Stimulated activated memory B cell treated with anti-CD40 and anti-IgM and Interleukin-4, amounts not matched to agents 10 μg/mL and 1 μg/mL and 100 μg/mL, for 72 hours (primary cell): ENCODE measurements around the gene RNASE12.
"Not testable (repeated sequence)": the region's sequence is repeated elsewhere in the genome, so short reads cannot be mapped to it uniquely, and the experiment has no call there.

Experiments used
- ATAC-seq: fragments of 150-1000 bp; cut with Tn5 transposase; 2 replicates; pipeline ENCODE4 v1.10.0; 2021
- H3K27ac Mint-ChIP-seq: one replicate; pipeline ENCODE4 v1.8.0; 2022; ENCODE audit warnings: mild to moderate bottlenecking, mixed read lengths
- H3K27me3 Mint-ChIP-seq: one replicate; pipeline ENCODE4 v1.8.0; 2022; ENCODE audit warnings: mixed read lengths
- H3K36me3 Mint-ChIP-seq: one replicate; pipeline ENCODE4 v1.8.0; 2022; ENCODE audit warnings: mixed read lengths
- H3K4me1 Mint-ChIP-seq: one replicate; pipeline ENCODE4 v1.8.0; 2022; ENCODE audit warnings: mixed read lengths
- H3K4me3 Mint-ChIP-seq: one replicate; pipeline ENCODE4 v1.8.0; 2022; ENCODE audit warnings: mild to moderate bottlenecking, moderate library complexity, mixed read lengths
- H3K9me3 Mint-ChIP-seq: one replicate; pipeline ENCODE4 v1.8.0; 2022; ENCODE audit warnings: mixed read lengths

Gene RNASE12

GRCh38 chr14:20570720-20571119, 20.5 kb downstream of the RNASE12 start:
- not testable (repeated sequence) for H3K27ac Mint-ChIP-seq, H3K4me1 Mint-ChIP-seq, H3K4me3 Mint-ChIP-seq, H3K27me3 Mint-ChIP-seq, ATAC-seq, H3K9me3 Mint-ChIP-seq
- peaks cover 11% of the 10 kb centered on the region for H3K36me3 Mint-ChIP-seq

- H3K4me1 Mint-ChIP-seq, H3K27ac Mint-ChIP-seq, H3K9me3 Mint-ChIP-seq, H3K27me3 Mint-ChIP-seq, ATAC-seq, H3K4me3 Mint-ChIP-seq: not testable (repeated sequence)
- peaks cover 11% of the 10 kb centered on the region for H3K36me3 Mint-ChIP-seq
Observed at GRCh38 chr14:20569865-20570264, 21.3 kb downstream of the RNASE12 start.

- no peak for ATAC-seq
- Mint-ChIP-seq H3K4me3 (no peak overlapping the region), H3K27me3 (no peaks in the 10 kb centered on the region), H3K9me3 (peaks cover 6% of the 10 kb centered on the region), H3K27ac (no peak overlapping the region), H3K36me3 (peaks cover 11% of the 10 kb centered on the region), H3K4me1 (no peaks in the 10 kb centered on the region)
Observed at GRCh38 chr14:20569066-20569465, 22.1 kb downstream of the RNASE12 start.

GRCh38 chr14:20568393-20568792, 22.8 kb downstream of the RNASE12 start:
- H3K27me3 Mint-ChIP-seq, result no peaks in the 10 kb centered on the region
- peaks cover 6% of the 10 kb centered on the region for H3K9me3 Mint-ChIP-seq
- peaks cover 11% of the 10 kb centered on the region for H3K36me3 Mint-ChIP-seq
- no peak overlapping the region for H3K27ac Mint-ChIP-seq
- no peaks in the 10 kb centered on the region for H3K4me1 Mint-ChIP-seq
- no peak overlapping the region for H3K4me3 Mint-ChIP-seq
- ATAC-seq, result no peak

GRCh38 chr14:20567199-20567598, 24.0 kb downstream of the RNASE12 start:
- peaks cover 11% of the 10 kb centered on the region for H3K36me3 Mint-ChIP-seq
- H3K9me3 Mint-ChIP-seq, H3K4me1 Mint-ChIP-seq, H3K27me3 Mint-ChIP-seq, H3K27ac Mint-ChIP-seq, H3K4me3 Mint-ChIP-seq, ATAC-seq: not testable (repeated sequence)

GRCh38 chr14:20564501-20564997, 26.6 kb downstream of the RNASE12 start:
- H3K27ac Mint-ChIP-seq, result no peak overlapping the region
- H3K9me3 Mint-ChIP-seq, result peaks cover 6% of the 10 kb centered on the region
- H3K4me1 Mint-ChIP-seq, result no peaks in the 10 kb centered on the region
- H3K27me3 Mint-ChIP-seq, result no peaks in the 10 kb centered on the region
- no peak overlapping the region for H3K4me3 Mint-ChIP-seq
- no peak for ATAC-seq
- H3K36me3 Mint-ChIP-seq, result peaks cover 11% of the 10 kb centered on the region

- Mint-ChIP-seq H3K36me3 (peaks cover 11% of the 10 kb centered on the region), H3K9me3 (peaks cover 6% of the 10 kb centered on the region), H3K27ac (no peak overlapping the region), H3K4me3 (no peak overlapping the region), H3K27me3 (no peaks in the 10 kb centered on the region), H3K4me1 (no peaks in the 10 kb centered on the region)
- no peak for ATAC-seq
Observed at GRCh38 chr14:20563971-20564370, 27.2 kb downstream of the RNASE12 start.

- H3K27ac Mint-ChIP-seq, result no peak within 1 kb of the TSS
- no peaks in the 10 kb centered on the region for H3K27me3 Mint-ChIP-seq
- no peak for ATAC-seq
- no peaks in the 10 kb centered on the region for H3K36me3 Mint-ChIP-seq
- H3K9me3 Mint-ChIP-seq, result no peaks in the 10 kb centered on the region
- no peaks in the 10 kb centered on the region for H3K4me1 Mint-ChIP-seq
- H3K4me3 Mint-ChIP-seq, result no peak within 1 kb of the TSS
Observed at GRCh38 chr14:20560961-20561360, 30.2 kb downstream of the RNASE12 start, which contains the start of gene RNASE9. Gene RNASE9 (minus strand): TSS chr14:20561047.

- H3K36me3 Mint-ChIP-seq, result no peaks in the 10 kb centered on the region
- H3K4me3 Mint-ChIP-seq, result no peak overlapping the region
- H3K27ac Mint-ChIP-seq, result no peak overlapping the region
- H3K9me3 Mint-ChIP-seq, result no peaks in the 10 kb centered on the region
- H3K27me3 Mint-ChIP-seq, result no peaks in the 10 kb centered on the region
- no peaks in the 10 kb centered on the region for H3K4me1 Mint-ChIP-seq
- ATAC-seq, result no peak
Observed at GRCh38 chr14:20559461-20559904, 31.7 kb downstream of the RNASE12 start.

GRCh38 chr14:20557212-20557542, 34.0 kb downstream of the RNASE12 start:
- no peaks in the 10 kb centered on the region for H3K27me3 Mint-ChIP-seq
- H3K36me3 Mint-ChIP-seq, result no peaks in the 10 kb centered on the region
- no peak for ATAC-seq
- H3K4me1 Mint-ChIP-seq, result no peaks in the 10 kb centered on the region
- no peak overlapping the region for H3K4me3 Mint-ChIP-seq
- no peaks in the 10 kb centered on the region for H3K9me3 Mint-ChIP-seq
- no peak overlapping the region for H3K27ac Mint-ChIP-seq

- no peaks in the 10 kb centered on the region for H3K27me3 Mint-ChIP-seq
- H3K9me3 Mint-ChIP-seq, result no peaks in the 10 kb centered on the region
- ATAC-seq, result no peak
- H3K27ac Mint-ChIP-seq, result no peak overlapping the region
- H3K4me3 Mint-ChIP-seq, result no peak overlapping the region
- H3K36me3 Mint-ChIP-seq, result no peaks in the 10 kb centered on the region
- no peaks in the 10 kb centered on the region for H3K4me1 Mint-ChIP-seq
Observed at GRCh38 chr14:20556500-20557211, 34.5 kb downstream of the RNASE12 start.

- Mint-ChIP-seq H3K27me3 (no peaks in the 10 kb centered on the region), H3K4me3 (no peak overlapping the region), H3K36me3 (no peaks in the 10 kb centered on the region), H3K9me3 (no peaks in the 10 kb centered on the region), H3K4me1 (no peaks in the 10 kb centered on the region), H3K27ac (no peak overlapping the region)
- ATAC-seq, result no peak
Observed at GRCh38 chr14:20555845-20556244, 35.3 kb downstream of the RNASE12 start.

- no peak for ATAC-seq
- no peak overlapping the region for H3K27ac Mint-ChIP-seq
- no peaks in the 10 kb centered on the region for H3K9me3 Mint-ChIP-seq
- H3K27me3 Mint-ChIP-seq, result no peaks in the 10 kb centered on the region
- H3K4me1 Mint-ChIP-seq, result no peaks in the 10 kb centered on the region
- no peaks in the 10 kb centered on the region for H3K36me3 Mint-ChIP-seq
- no peak overlapping the region for H3K4me3 Mint-ChIP-seq
Observed at GRCh38 chr14:20553024-20553423, 38.2 kb downstream of the RNASE12 start.

- Mint-ChIP-seq H3K27ac (no peak overlapping the region), H3K9me3 (no peaks in the 10 kb centered on the region), H3K4me3 (no peak overlapping the region), H3K36me3 (no peaks in the 10 kb centered on the region), H3K4me1 (no peaks in the 10 kb centered on the region), H3K27me3 (peaks cover 7% of the 10 kb centered on the region)
- no peak for ATAC-seq
Observed at GRCh38 chr14:20551606-20552005, 39.6 kb downstream of the RNASE12 start.

GRCh38 chr14:20550926-20551325, 40.2 kb downstream of the RNASE12 start:
- Mint-ChIP-seq H3K27me3 (peaks cover 13% of the 10 kb centered on the region), H3K36me3 (no peaks in the 10 kb centered on the region), H3K9me3 (no peaks in the 10 kb centered on the region), H3K4me3 (no peak overlapping the region), H3K4me1 (no peaks in the 10 kb centered on the region), H3K27ac (no peak overlapping the region)
- no peak for ATAC-seq

GRCh38 chr14:20548414-20549158, 42.6 kb downstream of the RNASE12 start:
- Mint-ChIP-seq H3K9me3 (no peaks in the 10 kb centered on the region), H3K27ac (no peak overlapping the region), H3K4me1 (no peaks in the 10 kb centered on the region), H3K4me3 (no peak overlapping the region), H3K27me3 (peaks cover 29% of the 10 kb centered on the region), H3K36me3 (no peaks in the 10 kb centered on the region)
- no peak for ATAC-seq
